Activated T-helper 2 cell treated with anti-CD3 and anti-CD28 coated beads, Interferon-gamma antibody, Interleukin-2, Interleukin-4, amounts not matched to agents 10 μg/mL and 5 μg/mL and 100 μg/mL, durations not matched to agents 14 hours and 24 hours and 36 hours (primary cell): Measurements from ENCODE around the gene DDX11. TPM values are rescaled to one million over a fixed set of nuclear protein-coding genes. Genes with fewer than 3 reads are reported as not detected.
A peak's percentile ranks its signal among the peaks of the same experiment; 100 is the strongest.
"Not testable (repeated sequence)": the region's sequence is repeated elsewhere in the genome, so short reads cannot be mapped to it uniquely, and the experiment has no call there.

Source experiments
- DNase-seq: peaks from one replicate; pipeline ENCODE4 v3.0.0; 2021; ENCODE audit warnings: low spot score
- H3K27ac Mint-ChIP-seq: one replicate; pipeline ENCODE4 v1.8.0; 2021; ENCODE audit warnings: mixed read lengths
- H3K27me3 Mint-ChIP-seq: one replicate; pipeline ENCODE4 v1.8.0; 2021; ENCODE audit warnings: low read depth, mixed read lengths
- H3K36me3 Mint-ChIP-seq: one replicate; pipeline ENCODE4 v1.8.0; 2021; ENCODE audit warnings: low read depth, mixed read lengths
- H3K4me1 Mint-ChIP-seq: one replicate; pipeline ENCODE4 v1.8.0; 2021; ENCODE audit warnings: low read depth, mixed read lengths
- H3K4me3 Mint-ChIP-seq: one replicate; pipeline ENCODE4 v1.8.0; 2021; ENCODE audit warnings: low read depth, mild to moderate bottlenecking, moderate library complexity, mixed read lengths
- H3K9me3 Mint-ChIP-seq: one replicate; pipeline ENCODE4 v1.8.0; 2021; ENCODE audit warnings: mixed read lengths
- intact Hi-C: fragments of 100-400 bp; cut with micrococcal nuclease; formaldehyde crosslinking; loops from one replicate; pipeline ENCODE4 v1.15.1; 2023
- total RNA-seq: library from RNA; stranded (reverse); gene quantifications from 2 replicates; pipeline ENCODE4 v1.2.3, GENCODE V29; 2022

The DDX11 gene
- total RNA-seq, 1 donor from 2014 or later: 152 TPM

- intact Hi-C loops: loop anchor here (5.0 to 10.0 kb wide), 4 partner anchors 230 to 1680 kb away; partner anchors contain the start of genes IPO8 and YARS2
- peaks cover 31% of the 10 kb centered on the region for H3K36me3 Mint-ChIP-seq
- peaks cover 23% of the 10 kb centered on the region for H3K4me1 Mint-ChIP-seq
- peak overlapping the region; percentile 99 for H3K4me3 Mint-ChIP-seq
- peak overlapping the region; percentile 98 for H3K27ac Mint-ChIP-seq
- H3K27me3 Mint-ChIP-seq, H3K9me3 Mint-ChIP-seq: not testable (repeated sequence)
- peak; percentile 22 for DNase-seq
Observed at GRCh38 chr12:31074333-31074874, 744 bp downstream of the DDX11 start.

GRCh38 chr12:31076150-31076549 lies 2.5 kb downstream of the DDX11 start:
- peaks cover 43% of the 10 kb centered on the region for H3K36me3 Mint-ChIP-seq

DNA sequence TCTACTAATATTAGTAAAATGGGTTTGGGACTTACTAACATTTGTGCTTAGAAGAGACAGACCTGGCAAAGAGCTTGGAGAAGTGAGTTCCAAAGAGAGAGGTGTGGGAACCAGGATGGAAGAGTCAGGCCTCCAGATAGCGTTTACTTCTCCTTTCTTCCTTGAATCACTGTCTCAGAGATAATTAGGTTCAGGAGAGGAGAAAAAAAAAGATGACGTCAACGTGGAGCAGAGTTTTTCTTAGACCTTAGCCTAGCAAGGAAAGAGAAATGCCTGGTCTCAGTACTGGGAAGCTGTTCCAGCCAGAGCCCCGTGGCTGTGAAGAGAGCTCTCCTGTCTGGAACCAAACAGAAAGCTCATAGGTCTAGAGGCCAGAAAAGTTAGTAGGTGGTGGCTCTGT lies 3.4 kb downstream of the DDX11 start:
- H3K9me3 Mint-ChIP-seq, H3K27ac Mint-ChIP-seq, DNase-seq, H3K27me3 Mint-ChIP-seq, H3K4me3 Mint-ChIP-seq: not testable (repeated sequence)
- peaks cover 43% of the 10 kb centered on the region for H3K36me3 Mint-ChIP-seq
- intact Hi-C loops: loop anchor here (10.0 kb wide), 2 partner anchors 232 to 1678 kb away; partner anchors contain the start of gene YARS2
- peaks cover 32% of the 10 kb centered on the region for H3K4me1 Mint-ChIP-seq

More at GRCh38 chr12:31076150-31076549, 2.5 kb downstream of the DDX11 start:
- intact Hi-C loops: loop anchor here (10.0 kb wide), 2 partner anchors 231 to 1679 kb away; partner anchors contain the start of gene YARS2
- peak overlapping the region; percentile 17 for H3K4me3 Mint-ChIP-seq
- H3K27me3 Mint-ChIP-seq, H3K27ac Mint-ChIP-seq, DNase-seq, H3K9me3 Mint-ChIP-seq: not testable (repeated sequence)
- peaks cover 33% of the 10 kb centered on the region for H3K4me1 Mint-ChIP-seq

DNA sequence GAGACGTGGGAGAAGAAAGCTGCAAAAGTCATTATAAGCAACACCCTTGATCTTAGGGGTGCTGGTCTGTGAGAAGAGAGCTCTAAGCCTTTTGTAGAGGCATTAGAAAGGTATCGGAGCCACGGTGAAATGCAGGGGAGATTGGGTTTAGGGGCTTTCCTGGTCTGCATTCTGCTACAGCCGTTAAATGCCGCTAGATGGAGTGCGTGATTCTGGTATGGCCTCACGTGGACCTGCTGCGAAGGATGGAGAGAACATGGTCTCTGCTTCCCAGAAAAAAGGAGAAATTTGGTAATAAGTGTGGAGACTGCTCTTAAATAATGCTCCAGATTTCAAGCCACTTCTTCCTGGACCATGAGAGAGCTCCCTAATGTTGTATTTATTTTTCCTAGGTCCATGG lies 4.3 kb downstream of the DDX11 start:
- H3K9me3 Mint-ChIP-seq, DNase-seq, H3K27ac Mint-ChIP-seq, H3K4me3 Mint-ChIP-seq, H3K27me3 Mint-ChIP-seq: not testable (repeated sequence)
- intact Hi-C loops: loop anchor here (10.0 kb wide), 2 partner anchors 233 to 1677 kb away; partner anchors contain the start of gene YARS2
- H3K4me1 Mint-ChIP-seq: peaks cover 27% of the 10 kb centered on the region
- H3K36me3 Mint-ChIP-seq: peaks cover 43% of the 10 kb centered on the region

- H3K4me3 Mint-ChIP-seq, H3K9me3 Mint-ChIP-seq, H3K27ac Mint-ChIP-seq, H3K27me3 Mint-ChIP-seq, DNase-seq: not testable (repeated sequence)
- intact Hi-C loops: loop anchor here (10.0 kb wide), 2 partner anchors 235 to 1675 kb away; partner anchors contain the start of gene YARS2
- Mint-ChIP-seq H3K4me1 (peaks cover 23% of the 10 kb centered on the region), H3K36me3 (peaks cover 48% of the 10 kb centered on the region)
Observed at GRCh38 chr12:31079421-31079820, 5.8 kb downstream of the DDX11 start.

- H3K4me3 Mint-ChIP-seq: peak overlapping the region; percentile 57
- H3K27me3 Mint-ChIP-seq, DNase-seq, H3K9me3 Mint-ChIP-seq, intact Hi-C loops: not testable (repeated sequence)
- H3K4me1 Mint-ChIP-seq: peaks cover 21% of the 10 kb centered on the region
- peak overlapping the region; percentile 81 for H3K27ac Mint-ChIP-seq
- H3K36me3 Mint-ChIP-seq: peaks cover 49% of the 10 kb centered on the region
Observed at GRCh38 chr12:31080221-31080620, 6.6 kb downstream of the DDX11 start.

DNA sequence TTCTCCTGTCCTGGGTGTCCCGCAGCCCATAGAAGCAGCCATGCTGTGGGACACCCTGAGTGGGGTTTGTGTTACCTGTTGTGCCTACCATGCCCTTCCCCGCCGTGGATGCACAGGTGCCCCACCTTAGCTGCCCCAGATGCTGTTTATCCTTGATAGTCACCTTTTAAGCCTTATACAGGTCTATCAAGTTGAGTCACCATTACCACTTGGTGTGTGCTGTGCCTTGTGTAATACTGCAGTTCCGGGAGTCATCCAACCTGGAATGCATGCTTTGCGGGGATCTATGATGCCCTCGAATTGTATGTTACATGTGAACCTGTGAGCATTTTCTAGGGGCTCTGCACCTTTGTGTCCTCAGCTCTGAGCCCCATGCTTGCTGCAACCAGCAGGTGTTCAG lies 7.6 kb downstream of the DDX11 start:
- Mint-ChIP-seq H3K36me3 (peaks cover 43% of the 10 kb centered on the region), H3K4me1 (peaks cover 17% of the 10 kb centered on the region), H3K27ac (peak overlapping the region; percentile 81)
- intact Hi-C loops, H3K27me3 Mint-ChIP-seq, DNase-seq, H3K9me3 Mint-ChIP-seq, H3K4me3 Mint-ChIP-seq: not testable (repeated sequence)

- H3K27ac Mint-ChIP-seq, DNase-seq, intact Hi-C loops, H3K27me3 Mint-ChIP-seq, H3K4me3 Mint-ChIP-seq, H3K9me3 Mint-ChIP-seq: not testable (repeated sequence)
- Mint-ChIP-seq H3K36me3 (peaks cover 40% of the 10 kb centered on the region), H3K4me1 (peaks cover 11% of the 10 kb centered on the region)
Observed at GRCh38 chr12:31084241-31084640, 10.6 kb downstream of the DDX11 start.

GRCh38 chr12:31086032-31086431 lies 12.4 kb downstream of the DDX11 start:
- H3K4me1 Mint-ChIP-seq, H3K4me3 Mint-ChIP-seq, intact Hi-C loops, H3K27ac Mint-ChIP-seq, H3K27me3 Mint-ChIP-seq, DNase-seq, H3K9me3 Mint-ChIP-seq: not testable (repeated sequence)
- peaks cover 32% of the 10 kb centered on the region for H3K36me3 Mint-ChIP-seq

- H3K4me1 Mint-ChIP-seq, intact Hi-C loops, H3K27ac Mint-ChIP-seq, H3K9me3 Mint-ChIP-seq, DNase-seq, H3K4me3 Mint-ChIP-seq, H3K27me3 Mint-ChIP-seq: not testable (repeated sequence)
- peaks cover 28% of the 10 kb centered on the region for H3K36me3 Mint-ChIP-seq
Observed at GRCh38 chr12:31087486-31087885, 13.8 kb downstream of the DDX11 start.

- DNase-seq, H3K4me3 Mint-ChIP-seq, H3K4me1 Mint-ChIP-seq, H3K27me3 Mint-ChIP-seq, H3K27ac Mint-ChIP-seq, H3K9me3 Mint-ChIP-seq, intact Hi-C loops: not testable (repeated sequence)
- H3K36me3 Mint-ChIP-seq: peaks cover 28% of the 10 kb centered on the region
Observed at GRCh38 chr12:31087956-31088355, 14.3 kb downstream of the DDX11 start.

DNA sequence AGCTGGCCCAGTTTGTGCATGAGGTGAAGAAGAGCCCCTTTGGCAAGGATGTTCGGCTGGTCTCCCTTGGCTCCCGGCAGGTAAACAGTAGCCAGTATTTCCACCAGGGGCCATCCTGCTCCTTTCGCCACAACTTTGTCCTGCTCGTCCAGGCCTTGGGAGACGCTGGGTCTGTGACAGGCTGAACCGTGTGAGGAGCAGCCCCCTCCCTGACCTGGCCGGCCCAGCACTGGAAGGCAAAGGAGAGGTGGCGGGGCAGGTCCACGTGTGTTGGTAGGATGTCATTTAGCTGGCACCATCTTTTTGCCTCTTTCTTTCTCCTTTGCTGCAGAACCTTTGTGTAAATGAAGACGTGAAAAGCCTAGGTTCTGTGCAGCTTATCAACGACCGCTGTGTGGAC lies 15.4 kb downstream of the DDX11 start:
- intact Hi-C loops: no loop called here

DNA sequence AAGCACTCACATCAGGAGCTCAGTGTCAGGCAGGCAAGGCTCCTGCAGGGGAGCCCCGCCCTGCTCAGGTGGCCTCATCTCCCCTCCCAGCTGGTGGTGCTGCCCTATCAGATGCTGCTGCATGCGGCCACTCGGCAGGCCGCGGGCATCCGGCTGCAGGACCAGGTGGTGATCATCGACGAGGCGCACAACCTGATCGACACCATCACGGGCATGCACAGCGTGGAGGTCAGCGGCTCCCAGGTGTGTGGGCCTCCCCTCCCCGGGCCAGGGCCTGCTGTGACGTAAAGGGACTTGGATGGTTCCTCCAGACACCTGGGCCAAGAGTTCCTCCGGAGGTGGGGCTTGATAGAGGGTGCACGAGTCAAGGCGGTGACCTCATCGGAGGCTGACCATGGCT lies 18.0 kb downstream of the DDX11 start:
- H3K27me3 Mint-ChIP-seq, H3K27ac Mint-ChIP-seq, intact Hi-C loops, H3K9me3 Mint-ChIP-seq, H3K4me1 Mint-ChIP-seq, DNase-seq, H3K4me3 Mint-ChIP-seq: not testable (repeated sequence)
- H3K36me3 Mint-ChIP-seq: peaks cover 23% of the 10 kb centered on the region

More for the DNA sequence above, 15.4 kb downstream of the DDX11 start:
- DNase-seq: no peak
- Mint-ChIP-seq H3K36me3 (peaks cover 22% of the 10 kb centered on the region), H3K9me3 (no peaks in the 10 kb centered on the region), H3K4me1 (no peaks in the 10 kb centered on the region), H3K4me3 (no peak overlapping the region), H3K27ac (no peak overlapping the region), H3K27me3 (no peaks in the 10 kb centered on the region)
